Measurements from ENCODE around the gene A3GALT2.

GRCh38 chr1:33319949-33320618, 814 bp downstream of the A3GALT2 start:
- no peak for TF ChIP-seq RCOR1 (IDR thresholded peaks at IDR 0.05; ENCODE audit: low read depth, low read length)
- TF ChIP-seq, protein P1, sequence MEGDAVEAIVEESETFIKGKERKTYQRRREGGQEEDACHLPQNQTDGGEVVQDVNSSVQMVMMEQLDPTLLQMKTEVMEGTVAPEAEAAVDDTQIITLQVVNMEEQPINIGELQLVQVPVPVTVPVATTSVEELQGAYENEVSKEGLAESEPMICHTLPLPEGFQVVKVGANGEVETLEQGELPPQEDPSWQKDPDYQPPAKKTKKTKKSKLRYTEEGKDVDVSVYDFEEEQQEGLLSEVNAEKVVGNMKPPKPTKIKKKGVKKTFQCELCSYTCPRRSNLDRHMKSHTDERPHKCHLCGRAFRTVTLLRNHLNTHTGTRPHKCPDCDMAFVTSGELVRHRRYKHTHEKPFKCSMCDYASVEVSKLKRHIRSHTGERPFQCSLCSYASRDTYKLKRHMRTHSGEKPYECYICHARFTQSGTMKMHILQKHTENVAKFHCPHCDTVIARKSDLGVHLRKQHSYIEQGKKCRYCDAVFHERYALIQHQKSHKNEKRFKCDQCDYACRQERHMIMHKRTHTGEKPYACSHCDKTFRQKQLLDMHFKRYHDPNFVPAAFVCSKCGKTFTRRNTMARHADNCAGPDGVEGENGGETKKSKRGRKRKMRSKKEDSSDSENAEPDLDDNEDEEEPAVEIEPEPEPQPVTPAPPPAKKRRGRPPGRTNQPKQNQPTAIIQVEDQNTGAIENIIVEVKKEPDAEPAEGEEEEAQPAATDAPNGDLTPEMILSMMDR (IDR thresholded peaks at IDR 0.05) = no peak
- no peak for TF ChIP-seq JUN (IDR thresholded peaks at IDR 0.05)
- TF ChIP-seq MYC (IDR thresholded peaks at IDR 0.05; ENCODE audit: borderline replicate concordance, low read length) = no peak
- no peak for TF ChIP-seq HMGXB4 (CRISPR knock-in tag; IDR thresholded peaks at IDR 0.05; ENCODE audit: borderline replicate concordance)
- TF ChIP-seq POLR2AphosphoS2 (conservative IDR thresholded peaks at IDR 0.05; ENCODE audit: low read length) = no peak
- TF ChIP-seq RAD21 (conservative IDR thresholded peaks at IDR 0.05 in 1 of 2, IDR thresholded peaks at IDR 0.05 in 1 of 2) = no peak
- TF ChIP-seq ESRRA (IDR thresholded peaks at IDR 0.05; ENCODE audit: borderline replicate concordance, low read length) = no peak
- no peak for TF ChIP-seq POLR2A (IDR thresholded peaks at IDR 0.05; ENCODE audit: low read length)

All from A549 (cell line).